Left renal pelvis (tissue), 4 donors: ENCODE data around the gene CDC42BPB. TPM values are rescaled to one million over a fixed set of nuclear protein-coding genes. Genes with fewer than 3 reads are reported as not detected.
"Not testable (repeated sequence)": the region's sequence is repeated elsewhere in the genome, so short reads cannot be mapped to it uniquely, and the experiment has no call there.

Experiments used
- DNase-seq, 4 donors: peaks; one replicate each; pipeline ENCODE4 v3.0.0-alpha.2; 2013; ENCODE audit warnings: low read depth in 4 of 4, low spot score in 3 of 4
- polyA plus RNA-seq, 4 donors: library from polyadenylated mRNA; unstranded; fragments of 120-200 nt; gene quantifications; one replicate each; pipeline ENCODE4 v1.2.1, GENCODE V29; 2013; ENCODE audit not compliant: insufficient read length in 4 of 4

The CDC42BPB gene
- polyA plus RNA-seq, 4 donors: 66.5 to 84.8 (median 74.8) TPM

DNA sequence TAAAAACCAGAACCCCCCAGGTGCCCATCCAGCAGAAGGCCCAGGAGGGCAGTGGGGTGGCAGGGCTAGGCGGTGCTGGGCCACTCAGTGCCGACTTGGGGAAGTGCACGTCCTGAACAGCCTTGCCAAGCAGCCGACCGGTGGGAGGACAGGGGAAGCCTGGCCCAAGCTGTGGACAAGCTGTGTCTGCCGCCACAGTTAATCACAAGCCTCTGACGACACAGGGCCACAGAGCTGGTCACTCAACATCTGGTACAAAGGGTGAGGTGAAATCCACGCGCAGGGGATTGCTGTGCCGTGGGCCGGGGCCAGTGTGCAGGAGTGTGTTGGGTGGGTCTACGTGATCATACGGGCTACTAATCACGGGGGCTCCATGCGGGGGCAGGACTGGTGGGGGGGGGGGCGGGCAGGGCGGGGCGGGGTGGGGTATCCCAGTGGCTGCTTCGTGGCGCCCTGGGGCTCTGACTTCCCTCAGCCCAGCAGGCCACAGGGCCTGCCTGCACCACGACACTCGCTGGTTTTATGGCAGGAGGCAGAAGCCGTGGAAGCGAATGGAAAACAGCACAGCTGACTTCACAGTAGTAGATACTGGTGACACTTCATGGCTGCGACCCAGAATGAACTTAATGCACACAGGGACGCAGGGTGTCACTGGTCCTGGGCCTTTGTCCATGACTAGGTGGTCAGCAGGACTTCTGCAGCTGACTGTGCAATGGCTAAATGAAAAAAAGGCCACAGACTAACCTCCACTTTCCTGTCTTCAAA, 124.7 kb downstream of the CDC42BPB start:
- DNase-seq: no peak

DNA sequence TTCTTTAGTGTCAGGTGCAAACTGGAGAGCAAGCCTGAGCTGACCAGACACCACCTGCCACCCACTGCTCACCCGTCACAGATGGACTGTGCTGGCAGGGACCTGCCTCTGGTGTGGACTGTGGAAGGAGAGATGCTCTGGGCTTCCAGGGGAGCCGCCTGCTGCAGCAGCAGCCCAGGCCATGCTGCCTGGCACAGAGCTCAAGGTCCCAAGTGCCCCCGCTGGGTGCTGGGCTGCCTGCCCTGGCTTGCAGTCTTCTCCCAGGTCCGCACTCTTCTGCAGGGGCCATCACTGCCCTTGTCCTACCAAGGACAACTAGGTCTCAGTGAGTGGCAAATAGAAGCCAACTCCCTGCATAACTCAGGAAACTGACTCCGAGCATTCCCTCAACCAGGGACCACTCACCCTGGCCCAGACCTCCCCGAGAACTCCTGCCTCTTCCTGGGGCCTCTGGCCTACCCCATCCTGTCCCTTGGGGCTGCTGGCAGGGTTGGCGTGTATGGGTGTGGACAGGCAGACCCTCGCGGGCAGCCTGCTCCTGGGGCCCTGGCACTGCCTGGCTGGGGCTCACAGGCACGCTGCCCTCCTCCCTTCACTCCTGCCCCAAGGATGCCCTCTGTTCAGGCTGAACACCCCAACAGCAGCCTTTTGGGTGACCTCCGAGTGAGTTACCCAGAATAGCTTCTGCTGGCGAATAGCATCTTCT, 125.6 kb downstream of the CDC42BPB start:
- DNase-seq: no peak

DNA sequence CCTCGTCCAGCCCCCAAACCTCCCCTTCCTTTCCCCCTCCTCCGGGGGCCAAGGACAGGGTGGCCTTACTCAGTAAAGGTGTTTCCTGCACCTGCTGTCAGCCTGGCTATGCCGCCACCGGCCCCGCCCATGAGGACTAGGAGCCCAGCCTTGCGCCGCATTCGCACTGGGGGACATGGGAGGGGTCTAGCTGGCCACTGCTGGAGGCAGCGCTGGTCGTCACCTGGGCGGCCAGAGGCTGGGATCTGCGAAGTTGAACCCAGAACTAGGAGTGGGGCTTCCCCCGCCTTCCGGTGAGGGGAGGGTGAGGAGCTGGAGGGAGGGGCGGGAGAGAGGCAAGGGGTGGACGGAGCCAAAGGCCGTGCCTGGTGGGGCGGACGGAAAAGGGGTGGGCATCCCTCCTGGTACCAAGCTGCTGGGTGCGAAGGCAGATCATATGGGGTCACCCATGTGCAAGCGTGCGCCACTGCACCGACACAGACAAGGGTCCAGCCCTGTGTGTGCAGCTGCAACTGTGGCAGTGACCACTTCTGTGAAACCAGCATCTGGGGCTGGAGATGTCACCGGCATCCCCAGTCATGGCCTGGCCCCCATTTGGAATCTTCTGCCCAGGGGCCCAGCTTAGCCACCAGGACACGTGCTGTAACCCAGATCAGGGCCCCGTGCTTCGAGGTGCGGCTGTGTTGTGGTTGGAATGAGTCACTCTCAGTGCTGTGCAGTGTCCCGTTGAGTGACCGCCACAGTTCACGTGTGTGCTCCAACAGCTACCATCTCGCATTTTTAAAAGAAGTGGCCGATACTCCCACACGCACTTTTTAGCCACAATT, 126.4 kb downstream of the CDC42BPB start:
- no peak for DNase-seq

DNA sequence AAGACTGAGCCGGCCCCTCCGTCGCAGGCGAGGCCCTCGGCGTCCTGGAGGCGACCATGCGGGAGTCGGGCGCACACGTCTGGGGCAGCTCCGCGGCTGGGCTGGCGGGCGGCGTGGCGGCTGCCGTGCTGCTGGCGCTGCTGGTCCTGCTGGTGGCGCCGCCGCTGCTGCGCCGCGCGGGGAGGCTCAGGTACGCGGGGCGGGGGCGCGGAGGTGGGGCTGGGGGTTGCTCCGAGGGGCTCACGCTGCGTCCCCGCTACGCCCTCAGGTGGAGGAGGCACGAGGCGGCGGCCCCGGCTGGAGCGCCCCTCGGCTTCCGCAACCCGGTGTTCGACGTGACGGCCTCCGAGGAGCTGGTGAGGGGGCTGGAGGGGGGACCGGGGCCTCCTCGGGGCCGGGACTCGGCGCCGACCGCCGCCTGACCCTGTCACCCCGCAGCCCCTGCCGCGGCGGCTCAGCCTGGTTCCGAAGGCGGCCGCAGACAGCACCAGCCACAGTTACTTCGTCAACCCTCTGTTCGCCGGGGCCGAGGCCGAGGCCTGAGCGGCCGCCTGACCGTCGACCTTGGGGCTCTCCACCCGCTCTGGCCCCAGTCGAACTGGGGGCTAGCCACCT, 127.1 kb downstream of the CDC42BPB start:
- no peak for DNase-seq

DNA sequence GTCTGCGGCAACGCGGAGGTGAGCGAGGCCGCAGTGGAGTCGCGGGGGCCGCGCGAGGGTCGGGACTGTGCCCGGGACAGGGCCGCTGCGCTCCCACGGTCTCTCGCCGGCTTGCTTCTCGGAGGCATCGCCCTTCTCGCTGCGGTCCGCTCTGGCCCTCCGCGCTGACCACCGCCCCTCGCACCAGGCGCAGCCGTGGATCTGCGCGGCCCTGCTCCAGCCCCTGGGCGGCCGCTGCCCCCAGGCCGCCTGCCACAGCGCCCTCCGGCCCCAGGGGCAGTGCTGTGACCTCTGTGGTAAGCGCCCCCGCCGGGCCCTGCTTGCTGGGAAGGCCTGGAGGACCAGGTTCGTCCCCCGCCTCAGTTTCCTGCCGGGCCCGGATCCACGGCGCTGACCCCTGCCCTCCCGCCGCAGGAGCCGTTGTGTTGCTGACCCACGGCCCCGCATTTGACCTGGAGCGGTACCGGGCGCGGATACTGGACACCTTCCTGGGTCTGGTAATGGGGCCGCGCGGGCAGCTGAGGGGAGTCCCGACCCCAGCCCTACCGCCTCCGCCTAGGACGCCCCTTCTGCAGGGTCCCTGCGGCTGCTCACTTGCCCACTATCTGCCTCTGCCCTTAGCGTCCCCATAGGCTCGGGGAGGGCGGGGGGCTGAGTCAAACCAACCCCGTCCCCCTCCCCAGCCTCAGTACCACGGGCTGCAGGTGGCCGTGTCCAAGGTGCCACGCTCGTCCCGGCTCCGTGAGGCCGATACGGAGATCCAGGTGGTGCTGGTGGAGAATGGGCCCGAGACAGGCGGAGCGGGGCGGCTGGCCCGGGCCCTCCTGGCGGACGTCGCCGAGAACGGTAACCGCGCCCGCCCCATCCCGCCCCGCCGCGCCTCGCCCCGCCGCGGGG, 127.9 kb downstream of the CDC42BPB start:
- no peak for DNase-seq

DNA sequence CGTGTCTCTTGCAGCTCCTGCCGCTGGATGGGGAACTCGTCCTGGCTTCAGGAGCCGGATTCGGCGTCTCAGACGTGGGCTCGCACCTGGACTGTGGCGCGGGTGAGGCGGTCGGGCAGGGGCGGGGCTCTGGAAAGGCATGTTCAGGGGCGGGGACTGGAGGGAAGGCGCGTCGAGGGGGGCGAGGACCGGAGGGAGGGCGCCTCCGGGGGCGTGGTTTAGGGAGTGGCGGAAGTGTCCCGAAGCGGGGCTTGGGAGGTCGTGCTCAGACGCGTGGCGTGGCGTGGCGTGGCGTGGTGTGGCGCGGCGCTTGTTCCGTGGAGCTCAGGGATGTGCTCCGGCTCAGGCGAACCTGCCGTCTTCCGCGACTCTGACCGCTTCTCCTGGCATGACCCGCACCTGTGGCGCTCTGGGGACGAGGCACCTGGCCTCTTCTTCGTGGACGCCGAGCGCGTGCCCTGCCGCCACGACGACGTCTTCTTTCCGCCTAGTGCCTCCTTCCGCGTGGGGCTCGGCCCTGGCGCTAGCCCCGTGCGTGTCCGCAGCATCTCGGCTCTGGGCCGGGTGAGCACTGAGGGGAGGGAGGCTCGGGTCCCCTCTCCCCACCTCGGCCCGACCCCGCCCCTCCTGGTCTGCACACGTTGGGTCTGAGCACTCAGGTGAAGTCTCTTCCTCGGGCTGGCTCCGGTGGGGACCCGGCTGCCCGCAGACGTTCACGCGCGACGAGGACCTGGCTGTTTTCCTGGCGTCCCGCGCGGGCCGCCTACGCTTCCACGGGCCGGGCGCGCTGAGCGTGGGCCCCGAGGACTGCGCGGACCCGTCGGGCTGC, 128.7 kb downstream of the CDC42BPB start:
- DNase-seq: peak in 3 of 4 donors; percentile 44 to 59 (median 46)

DNA sequence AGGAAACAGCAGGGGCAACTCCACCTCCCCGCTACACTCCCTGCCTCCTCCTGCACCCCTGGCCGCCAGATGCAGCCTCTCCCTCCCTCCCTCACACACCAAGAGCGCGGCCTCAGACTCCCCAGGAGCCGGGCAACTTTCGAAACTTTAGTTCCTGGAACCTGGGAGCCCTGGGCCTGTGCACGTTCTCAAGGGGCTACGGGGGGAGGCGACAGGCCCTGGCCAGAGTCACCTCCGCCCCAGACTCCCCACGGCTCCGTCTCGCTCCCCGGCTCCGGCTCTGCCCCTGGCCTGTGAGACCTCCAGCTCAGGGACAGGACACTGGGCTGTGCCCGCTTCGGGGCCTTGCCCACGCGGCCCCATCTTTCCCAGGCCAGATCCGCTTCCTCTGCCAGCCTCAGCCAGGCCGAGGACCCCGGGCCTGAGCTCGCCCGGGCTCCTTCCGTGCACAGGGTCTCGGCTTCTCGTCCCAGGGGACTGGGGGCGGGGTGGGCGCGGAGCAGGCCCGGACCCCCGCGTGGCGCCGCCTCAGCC, 129.4 kb downstream of the CDC42BPB start:
- DNase-seq: no peak

GRCh38 chr14:102927346-102927877, 129.9 kb downstream of the CDC42BPB start:
- no peak for DNase-seq

DNA sequence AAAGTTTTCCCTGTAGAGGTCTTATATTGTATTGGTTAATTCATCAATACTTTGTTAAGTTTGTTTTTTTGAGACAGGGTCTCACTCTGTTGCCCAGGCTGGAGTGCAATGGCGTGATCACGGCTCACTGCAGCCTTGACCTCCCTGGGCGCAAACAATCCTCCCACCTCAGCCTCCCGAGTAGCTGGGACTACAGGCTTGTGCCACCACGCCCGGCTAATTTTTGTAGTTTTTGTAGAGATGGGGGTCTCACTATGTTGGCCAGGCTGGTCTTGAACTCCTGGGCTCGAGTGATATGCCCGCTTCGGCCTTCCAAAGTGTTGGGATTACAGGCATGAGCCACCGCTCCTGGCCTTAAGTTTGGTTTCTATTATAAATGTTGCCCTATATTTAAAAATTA, 130.5 kb downstream of the CDC42BPB start:
- DNase-seq: not testable (repeated sequence)

DNA sequence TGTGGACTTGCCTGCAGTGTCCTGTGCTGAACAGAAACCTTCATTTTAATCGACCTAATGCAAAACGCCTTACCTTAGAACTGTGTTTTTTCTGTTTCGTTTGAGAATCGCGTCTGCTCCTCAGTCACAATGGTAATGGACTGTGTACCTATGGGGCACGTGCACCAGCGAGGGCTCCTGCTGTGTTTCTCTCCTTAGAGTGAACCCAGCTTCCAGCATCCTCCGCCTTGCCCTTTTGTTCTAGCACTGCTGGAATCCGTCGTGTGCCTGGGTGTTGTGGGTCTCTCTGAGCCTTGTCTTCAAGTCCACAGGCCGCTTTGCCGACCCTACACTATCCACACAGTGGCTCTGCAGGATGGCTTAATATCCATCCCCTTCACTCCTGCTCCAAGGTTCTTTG, 131.2 kb downstream of the CDC42BPB start:
- no peak for DNase-seq

DNA sequence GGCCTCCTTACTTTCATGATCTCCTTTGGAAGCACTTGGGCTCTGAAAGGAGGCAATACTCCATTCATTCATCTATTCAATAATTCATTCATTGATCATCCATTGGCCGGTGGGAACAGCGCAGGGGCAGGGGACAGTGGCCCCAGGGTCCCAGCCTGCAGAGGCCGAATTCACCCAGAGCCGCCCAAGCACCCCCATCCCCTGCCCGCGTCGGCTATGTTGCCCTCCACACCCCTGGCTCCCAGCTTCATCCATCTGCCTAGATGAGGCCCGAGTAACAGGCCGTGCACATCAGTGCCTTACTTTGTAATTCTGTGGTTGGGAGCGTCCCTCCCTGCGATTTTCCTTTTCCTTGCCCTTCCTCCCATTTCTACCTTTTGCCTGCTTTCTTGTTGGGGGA, 131.7 kb downstream of the CDC42BPB start:
- DNase-seq: no peak

- DNase-seq: no peak
Measured at GRCh38 chr14:102924632-102925588, 132.4 kb downstream of the CDC42BPB start.

- no peak for DNase-seq
Measured at GRCh38 chr14:102923925-102924486, 133.3 kb downstream of the CDC42BPB start.

DNA sequence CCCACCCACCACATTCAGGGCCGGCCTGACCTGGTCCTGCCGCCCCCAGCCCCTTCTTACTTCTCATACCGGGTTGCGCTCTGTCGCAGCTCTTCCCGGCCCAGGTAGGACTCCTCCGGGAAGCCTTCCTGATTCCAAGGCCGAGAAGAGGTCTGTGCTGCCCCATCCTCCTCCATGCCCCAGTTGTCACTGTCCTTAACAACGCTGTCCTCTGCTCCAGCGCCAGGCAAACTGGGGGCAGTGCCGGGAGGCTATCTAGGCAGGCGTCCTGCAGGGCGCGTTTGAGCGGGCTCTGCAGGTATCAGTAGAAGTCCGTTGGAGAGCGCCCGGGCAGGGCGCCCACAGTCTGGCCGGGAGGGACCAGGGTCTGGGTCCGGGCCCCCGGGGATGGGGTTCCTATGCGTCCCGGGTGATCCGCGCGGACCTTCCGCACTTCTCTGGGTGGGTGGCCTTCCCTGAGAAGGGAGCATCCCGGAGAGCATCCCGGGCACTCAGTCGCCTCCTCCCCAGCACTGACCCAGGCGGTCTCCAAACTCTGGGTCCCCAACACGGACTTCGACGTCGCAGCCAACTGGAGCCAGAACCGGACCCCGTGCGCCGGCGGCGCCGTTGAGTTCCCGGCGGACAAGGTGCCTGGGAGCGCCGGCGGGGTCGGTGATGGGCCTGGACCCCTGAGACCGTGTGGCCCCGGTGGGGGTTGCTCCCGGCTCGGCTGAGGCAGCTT, 134.0 kb downstream of the CDC42BPB start:
- no peak for DNase-seq

DNA sequence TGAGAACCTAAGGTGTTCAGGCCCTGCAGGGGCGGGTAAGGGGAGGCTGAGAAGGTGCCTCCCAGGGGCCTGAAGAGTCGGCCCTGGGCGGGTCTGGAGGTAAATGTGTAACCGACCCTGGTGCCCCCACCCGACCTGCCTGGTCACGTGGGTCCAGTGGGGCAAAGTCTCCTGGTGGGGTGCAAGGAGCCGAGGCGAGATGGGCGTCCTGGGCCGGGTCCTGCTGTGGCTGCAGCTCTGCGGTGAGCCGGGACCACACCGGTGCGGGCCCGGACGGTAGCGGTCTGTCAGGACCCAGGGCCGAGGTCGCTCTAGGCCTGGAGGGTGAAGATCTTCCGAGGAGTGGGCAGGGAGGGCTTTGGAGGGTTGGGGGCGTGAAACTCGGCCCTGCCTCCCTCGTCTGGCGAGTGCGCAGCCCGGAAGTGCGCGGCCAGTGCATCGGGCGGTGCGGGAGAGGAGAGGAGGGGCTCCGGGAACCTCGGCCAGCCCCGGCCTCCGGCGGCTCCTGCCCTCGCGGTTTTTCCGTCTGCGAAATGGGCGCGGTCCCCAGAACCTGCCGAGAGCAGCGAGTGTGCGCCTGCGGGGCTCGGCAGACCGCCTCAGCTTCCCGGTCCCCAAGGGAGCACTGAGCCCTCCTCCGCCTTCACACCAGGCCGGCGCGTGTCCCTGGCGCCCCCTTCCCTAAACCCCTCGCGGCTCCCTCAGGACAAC, 134.7 kb downstream of the CDC42BPB start, which contains the start of gene AMN:
TSS of gene AMN (plus strand) at position 174 of the 711 bp plus-strand sequence. CDS start at position 200, 26 bp downstream.
- no peak for DNase-seq

DNA sequence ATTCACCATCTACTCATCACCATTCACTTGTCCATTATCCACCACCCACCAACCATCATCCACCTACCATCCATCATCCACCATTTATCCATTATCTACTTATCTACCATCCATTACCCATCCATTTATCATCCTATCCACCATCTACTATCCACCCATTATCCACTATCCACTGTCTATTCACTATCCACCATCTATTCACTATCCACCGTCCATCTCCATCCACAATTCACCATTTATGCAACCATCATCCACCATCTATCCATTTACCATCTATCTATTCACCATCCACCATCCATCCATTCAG, 136.4 kb downstream of the CDC42BPB start:
- DNase-seq: no peak
